ENCODE results near the gene ATG16L2. TPM values are rescaled to one million over a fixed set of nuclear protein-coding genes. Genes with fewer than 3 reads are reported as not detected.
"Not testable (repeated sequence)": the region's sequence is repeated elsewhere in the genome, so short reads cannot be mapped to it uniquely, and the experiment has no call there.

Gene ATG16L2
- total RNA-seq, 3 donors from 2014 or later = 37.7 to 64.3 (median 52.5) TPM

GRCh38 chr11:72786305-72787215 is 27.7 kb upstream of the ATG16L2 start:
- no peaks in the 10 kb centered on the region for H3K9me3 ChIP-seq
- intact Hi-C loops (cut with DNase I, micrococcal nuclease) = no loop called here
- ATAC-seq (peak; percentile 73), DNase-seq (peak; percentile 83 to 87 (median 84))
- TF ChIP-seq, protein P1, sequence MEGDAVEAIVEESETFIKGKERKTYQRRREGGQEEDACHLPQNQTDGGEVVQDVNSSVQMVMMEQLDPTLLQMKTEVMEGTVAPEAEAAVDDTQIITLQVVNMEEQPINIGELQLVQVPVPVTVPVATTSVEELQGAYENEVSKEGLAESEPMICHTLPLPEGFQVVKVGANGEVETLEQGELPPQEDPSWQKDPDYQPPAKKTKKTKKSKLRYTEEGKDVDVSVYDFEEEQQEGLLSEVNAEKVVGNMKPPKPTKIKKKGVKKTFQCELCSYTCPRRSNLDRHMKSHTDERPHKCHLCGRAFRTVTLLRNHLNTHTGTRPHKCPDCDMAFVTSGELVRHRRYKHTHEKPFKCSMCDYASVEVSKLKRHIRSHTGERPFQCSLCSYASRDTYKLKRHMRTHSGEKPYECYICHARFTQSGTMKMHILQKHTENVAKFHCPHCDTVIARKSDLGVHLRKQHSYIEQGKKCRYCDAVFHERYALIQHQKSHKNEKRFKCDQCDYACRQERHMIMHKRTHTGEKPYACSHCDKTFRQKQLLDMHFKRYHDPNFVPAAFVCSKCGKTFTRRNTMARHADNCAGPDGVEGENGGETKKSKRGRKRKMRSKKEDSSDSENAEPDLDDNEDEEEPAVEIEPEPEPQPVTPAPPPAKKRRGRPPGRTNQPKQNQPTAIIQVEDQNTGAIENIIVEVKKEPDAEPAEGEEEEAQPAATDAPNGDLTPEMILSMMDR (IDR thresholded peaks at IDR 0.05) = no peak
- no peaks in the 10 kb centered on the region for H3K36me3 ChIP-seq (ENCODE audit: low read depth)
- no peak overlapping the region for H3K4me3 ChIP-seq
- H3K4me1 ChIP-seq (ENCODE audit: low read depth) = peaks cover 62% of the 10 kb centered on the region

DNA sequence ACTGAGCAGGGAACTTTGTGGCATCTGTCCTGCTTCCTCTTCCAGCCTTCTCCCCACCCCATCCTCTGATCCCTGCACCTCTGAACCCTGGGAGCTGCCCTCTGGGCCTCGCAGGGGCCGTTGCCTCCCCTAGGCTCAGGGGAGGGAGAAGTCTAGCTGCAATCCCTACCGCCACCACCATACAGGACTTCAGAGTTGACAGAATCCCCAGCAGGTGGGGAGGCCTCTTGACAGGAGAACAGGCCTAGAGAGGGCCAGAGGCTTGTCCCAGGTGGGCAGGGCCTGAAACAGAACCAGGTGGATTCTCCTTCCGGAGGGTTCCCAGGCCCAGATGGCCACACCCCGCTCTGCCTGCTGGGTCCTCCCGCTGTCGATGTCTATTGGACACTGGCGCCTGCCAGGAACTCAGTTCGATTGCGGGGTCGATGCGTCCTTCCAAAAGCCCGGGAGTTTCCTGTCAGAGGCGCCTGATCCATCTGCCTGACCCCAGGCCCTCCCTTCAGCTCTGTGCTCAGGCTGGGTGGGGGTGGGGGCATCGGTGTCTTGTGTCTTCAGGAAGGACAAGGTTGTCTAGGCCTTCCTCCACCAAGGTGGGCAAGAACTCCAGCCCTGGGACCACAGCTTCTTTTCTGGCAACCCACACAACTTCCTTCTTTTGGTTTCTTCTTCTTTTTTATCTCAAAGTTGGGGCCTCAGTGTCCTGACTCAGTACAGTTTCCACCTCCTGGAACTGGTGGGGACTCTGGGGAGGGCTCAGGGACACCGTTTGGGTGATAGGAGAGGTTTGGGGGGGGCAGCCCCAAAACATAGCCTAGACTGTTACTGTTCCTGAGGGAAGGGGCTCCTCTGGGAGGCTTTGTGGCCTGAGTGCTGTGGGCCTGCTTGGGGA is 26.8 kb upstream of the ATG16L2 start:
- DNase-seq (peak; percentile 83 to 89 (median 86)), ATAC-seq (peak; percentile 66)
- intact Hi-C loops (cut with DNase I, micrococcal nuclease) = no loop called here
- no peaks in the 10 kb centered on the region for H3K36me3 ChIP-seq (ENCODE audit: low read depth)
- TF ChIP-seq, protein P1 (IDR thresholded peaks at IDR 0.05) = no peak
- H3K9me3 ChIP-seq = no peaks in the 10 kb centered on the region
- H3K4me3 ChIP-seq = no peak overlapping the region
- peaks cover 62% of the 10 kb centered on the region for H3K4me1 ChIP-seq (ENCODE audit: low read depth)

DNA sequence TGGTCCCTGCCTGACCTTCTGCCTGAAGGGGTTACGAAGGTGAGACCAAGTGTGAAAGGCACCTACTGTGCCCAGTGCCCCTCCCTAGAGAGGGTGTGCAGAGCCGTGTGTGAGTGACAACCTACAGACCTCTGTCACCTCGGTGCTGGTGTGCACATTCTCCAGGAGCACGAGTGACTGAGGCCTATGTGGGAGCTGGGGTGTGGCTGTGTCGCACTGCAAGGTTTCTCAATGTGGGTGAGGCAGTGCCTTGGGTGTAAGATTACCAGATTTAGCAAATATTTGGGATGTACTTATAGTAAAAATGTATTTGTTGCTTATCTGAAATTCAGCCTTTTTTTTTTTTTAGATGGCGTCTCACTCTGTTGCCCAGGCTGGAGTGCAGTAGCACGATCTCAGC is 26.0 kb upstream of the ATG16L2 start:
- no peaks in the 10 kb centered on the region for H3K36me3 ChIP-seq (ENCODE audit: low read depth)
- no peaks in the 10 kb centered on the region for H3K9me3 ChIP-seq
- H3K4me1 ChIP-seq (ENCODE audit: low read depth) = peaks cover 60% of the 10 kb centered on the region
- no peak for ATAC-seq
- intact Hi-C loops (cut with DNase I, micrococcal nuclease) = no loop called here
- no peak overlapping the region for H3K4me3 ChIP-seq
- TF ChIP-seq, protein P1 (IDR thresholded peaks at IDR 0.05) = no peak
- peak in 2 of 3 donors; percentile 50 to 57 for DNase-seq

- Histone ChIP-seq H3K4me3 (no peak overlapping the region), H3K36me3 (ENCODE audit: low read depth) (no peaks in the 10 kb centered on the region), H3K4me1 (ENCODE audit: low read depth) (peaks cover 47% of the 10 kb centered on the region), H3K9me3 (no peaks in the 10 kb centered on the region)
- DNase-seq (peak in 1 of 3 donors; percentile 37), ATAC-seq (no peak)
- intact Hi-C loops (cut with DNase I, micrococcal nuclease) = loop anchor here (5.0 to 10.0 kb wide), 2 partner anchors 65 to 67 kb away; no protein-coding TSS in a partner anchor
- TF ChIP-seq, protein P1 (IDR thresholded peaks at IDR 0.05) = no peak
Measured at GRCh38 chr11:72789493-72790131, 24.6 kb upstream of the ATG16L2 start.

- not testable (repeated sequence) for H3K9me3 ChIP-seq; H3K36me3 ChIP-seq (ENCODE audit: low read depth); H3K4me3 ChIP-seq; ATAC-seq
- peaks cover 32% of the 10 kb centered on the region for H3K4me1 ChIP-seq (ENCODE audit: low read depth)
- DNase-seq = peak in 1 of 3 donors; percentile 14
- intact Hi-C loops (cut with DNase I, micrococcal nuclease) = loop anchor here (5.0 to 10.0 kb wide), 2 partner anchors 66 to 69 kb away; no protein-coding TSS in a partner anchor
Measured at GRCh38 chr11:72791228-72791627, 23.0 kb upstream of the ATG16L2 start.

Measured in mucosa of descending colon (tissue), 3 donors.